A549 (cell line): ENCODE results near the gene SLC16A10. TPM values are rescaled to one million over a fixed set of nuclear protein-coding genes. Genes with fewer than 3 reads are reported as not detected.

Source experiments
- ATAC-seq, 2 experiments: fragments of 200-7000 bp in 1 of 2; fragments of >200 bp in 1 of 2; cut with Nextera tagmentation in 1 of 2; cut with Tn5 transposase in 1 of 2; 3 replicates each; pipeline versions ENCODE4 v1.8.0 to v1.9.1; 2018 to 2020; ENCODE audit warnings: mild to moderate bottlenecking in 1 of 2, moderate library complexity in 1 of 2
- CTCF ChIA-PET: fragments of 300-600 bp; sonication (Branson Sonifier 250); formaldehyde crosslinking; extraction: SDS; loops from one replicate; lab custom pipeline; 2021; ENCODE audit warnings: antibody characterized with exemption, inconsistent platforms; lab: Yijun Ruan, JAX
- POLR2A ChIA-PET: fragments of 350-600 bp; formaldehyde crosslinking; extraction: SDS; loops from one replicate; lab custom pipeline; 2021; ENCODE audit warnings: antibody characterized with exemption, inconsistent platforms; lab: Yijun Ruan, JAX
- DNase-seq, 2 experiments: peaks; one replicate each; pipeline versions ENCODE4 v3.0.0 to v3.0.0-alpha.2; 2011 to 2016; ENCODE audit warnings: low read depth in 1 of 2, low spot score in 1 of 2
- FAIRE-seq: peaks from 2 replicates; lab custom pipeline; 2011; peaks lifted over from hg19 to GRCh38; lab: Jason Lieb, UNC
- H3K27ac ChIP-seq, 2 experiments: fragments of >200 bp; sonication (Bioruptor Twin); formaldehyde crosslinking; 3 replicates each; pipeline ENCODE4 v1.5.1; 2016 to 2017
- H3K4me1 ChIP-seq: fragments of >200 bp; sonication (Bioruptor Twin); formaldehyde crosslinking; 3 replicates; pipeline ENCODE4 v1.6.1; 2016
- H3K4me2 ChIP-seq: fragments of >200 bp; sonication (Bioruptor Twin); formaldehyde crosslinking; 3 replicates; pipeline ENCODE4 v1.6.1; 2016
- H3K4me3 ChIP-seq: fragments of >200 bp; sonication (Bioruptor Twin); formaldehyde crosslinking; 3 replicates; pipeline ENCODE4 v1.5.1; 2016
- H3K9me3 ChIP-seq: fragments of >200 bp; sonication (Bioruptor Twin); formaldehyde crosslinking; 3 replicates; pipeline ENCODE4 v1.6.1; 2016
- CBX8 ChIP-seq: fragments of 200-600 bp; sonication (generic); IDR thresholded peaks from 2 replicates; pipeline ENCODE4 v1.6.1; 2016
- CHD2 ChIP-seq: fragments of 150-350 bp; IDR thresholded peaks from 2 replicates; pipeline ENCODE4 v1.6.1; 2014; ENCODE audit warnings: low read length; ENCODE audit not compliant: partially characterized antibody
- EHMT2 ChIP-seq: fragments of 200-600 bp; sonication (generic); IDR thresholded peaks from 2 replicates; pipeline ENCODE4 v1.6.1; 2016; ENCODE audit warnings: antibody characterized with exemption, low read depth, mild to moderate bottlenecking, moderate library complexity
- EP300 ChIP-seq, 2 experiments: fragments of >200 bp; sonication (Bioruptor Twin); formaldehyde crosslinking; IDR thresholded peaks; 2 replicates in 1 of 2; 3 replicates in 1 of 2; pipeline ENCODE4 v1.6.1; 2016 to 2017
- FOSB ChIP-seq: fragments of 250-450 bp; sonication (Bioruptor Pico); IDR thresholded peaks from 2 replicates; pipeline ENCODE4 v1.5.0; 2020; ENCODE audit warnings: mild to moderate bottlenecking, moderate library complexity
- GATA3 ChIP-seq: IDR thresholded peaks from 2 replicates; pipeline ENCODE4 v1.6.1; 2012; ENCODE audit warnings: borderline replicate concordance
- KDM1A ChIP-seq: fragments of 200-600 bp; sonication (generic); IDR thresholded peaks from 2 replicates; pipeline ENCODE4 v1.6.1; 2016; ENCODE audit warnings: low read depth, mild to moderate bottlenecking
- MAFK ChIP-seq: fragments of 450-650 bp; IDR thresholded peaks from 2 replicates; pipeline ENCODE4 v1.6.1; 2014; ENCODE audit not compliant: partially characterized antibody
- PHF8 ChIP-seq: fragments of 200-600 bp; sonication (generic); IDR thresholded peaks from 2 replicates; pipeline ENCODE4 v1.6.1; 2016; ENCODE audit warnings: low read depth, mild to moderate bottlenecking, antibody characterized with exemption, moderate library complexity, borderline replicate concordance
- POLR2A ChIP-seq: IDR thresholded peaks from 2 replicates; pipeline ENCODE4 v1.6.1; 2012; ENCODE audit warnings: mild to moderate bottlenecking, low read length
- POLR2AphosphoS2 ChIP-seq: conservative IDR thresholded peaks from 2 replicates; pipeline ENCODE4 v1.6.1; 2012; ENCODE audit warnings: low read length, improper control_type of control experiment, inconsistent platforms
- RAD21 ChIP-seq, 2 experiments: fragments of >200 bp in 1 of 2; sonication (Bioruptor Twin) in 1 of 2; formaldehyde crosslinking in 1 of 2; IDR thresholded peaks in 1 of 2; conservative IDR thresholded peaks in 1 of 2; 2 replicates in 1 of 2; 3 replicates in 1 of 2; pipeline ENCODE4 v1.6.1; 2012 to 2018; ENCODE audit warnings: inconsistent platforms in 1 of 2
- RARB ChIP-seq: fragments of 250-450 bp; sonication (Bioruptor Pico); IDR thresholded peaks from 2 replicates; pipeline ENCODE4 v1.8.0; 2021; ENCODE audit warnings: mild to moderate bottlenecking, moderate library complexity
- RCOR1 ChIP-seq: fragments of 150-350 bp; IDR thresholded peaks from 2 replicates; pipeline ENCODE4 v1.6.1; 2014; ENCODE audit warnings: antibody characterized with exemption, low read length, low read depth
- ZFP36 ChIP-seq: fragments of 450-650 bp; IDR thresholded peaks from 2 replicates; pipeline ENCODE4 v1.6.1; 2014; ENCODE audit warnings: borderline replicate concordance; ENCODE audit not compliant: partially characterized antibody
- WGBS: methylation state at CpG from one replicate; pipeline ENCODE4 v1.1.6; 2017; ENCODE audit errors: missing lambda C conversion rate; 5-methylcytosine and 5-hydroxymethylcytosine counted together
- polyA plus RNA-seq, 4 experiments: library from polyadenylated mRNA; depleted of rRNA in 3 of 4; stranded (reverse); fragments of >200 nt; fragmentation: RNase III in 1 of 4; extraction: RNeasy Plus Mini Kit Qiagen cat#74134 plus additional on column Dnase treatment in 1 of 4; gene quantifications; 2 replicates in 3 of 4; 3 replicates in 1 of 4; pipeline ENCODE4 v1.2.3, GENCODE V29; 2011 to 2017
- TF ChIP-seq, protein P1 (sequence below): IDR thresholded peaks from 2 replicates; pipeline ENCODE4 v1.6.1; 2012
- TF ChIP-seq, protein P2 (sequence below): fragments of 450-650 bp; IDR thresholded peaks from 2 replicates; pipeline ENCODE4 v1.6.1; 2014; ENCODE audit warnings: antibody characterized with exemption
- TF ChIP-seq, protein P3 (sequence below): fragments of >200 bp; sonication (Bioruptor Twin); formaldehyde crosslinking; IDR thresholded peaks from 2 replicates; pipeline ENCODE4 v1.6.1; 2016
- TF ChIP-seq, protein P4 (sequence below): fragments of 200-600 bp; sonication (generic); IDR thresholded peaks from 2 replicates; pipeline ENCODE4 v1.6.1; 2016; ENCODE audit warnings: antibody characterized with exemption, mild to moderate bottlenecking, moderate library complexity
- TF ChIP-seq, protein P5 (sequence below): fragments of 150-350 bp; IDR thresholded peaks from 2 replicates; pipeline ENCODE4 v1.6.1; 2014; ENCODE audit warnings: low read depth, mild to moderate bottlenecking, low read length
- TF ChIP-seq, protein P6 (sequence below): IDR thresholded peaks from 2 replicates; pipeline ENCODE4 v1.6.1; 2012; ENCODE audit warnings: low read depth, borderline replicate concordance
- TF ChIP-seq, protein P7 (sequence below): fragments of 250-450 bp; sonication (Bioruptor Pico); IDR thresholded peaks from 2 replicates; pipeline ENCODE4 v1.5.0; 2021; ENCODE audit warnings: mild to moderate bottlenecking, moderate library complexity, borderline replicate concordance

Gene SLC16A10
- polyA plus RNA-seq, 2 of the 4 experiments (the other 2 are of a cell fraction) = 0.27 to 1.00 TPM

DNA sequence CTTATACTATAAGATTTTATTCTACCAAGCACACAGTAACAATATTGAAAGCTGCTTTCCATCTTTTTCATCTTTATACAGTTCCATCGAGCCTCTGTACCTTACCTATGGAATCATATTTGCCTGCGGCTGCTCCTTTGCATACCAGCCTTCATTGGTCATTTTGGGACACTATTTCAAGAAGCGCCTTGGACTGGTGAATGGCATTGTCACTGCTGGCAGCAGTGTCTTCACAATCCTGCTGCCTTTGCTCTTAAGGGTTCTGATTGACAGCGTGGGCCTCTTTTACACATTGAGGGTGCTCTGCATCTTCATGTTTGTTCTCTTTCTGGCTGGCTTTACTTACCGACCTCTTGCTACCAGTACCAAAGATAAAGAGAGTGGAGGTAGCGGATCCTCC, 89.8 kb downstream of the SLC16A10 start:
- no peaks in the 10 kb centered on the region for H3K9me3 ChIP-seq
- no peak for FAIRE-seq
- ChIA-PET POLR2A (no interaction called here), CTCF (no interaction called here)
- no peak for DNase-seq
- no peak overlapping the region for H3K4me2 ChIP-seq
- H3K27ac ChIP-seq = no peak overlapping the region
- no peaks in the 10 kb centered on the region for H3K4me1 ChIP-seq
- H3K4me3 ChIP-seq = no peak overlapping the region
- 80% methylated on average over 6 of the region's 6 CpGs for WGBS
- TF ChIP-seq POLR2A (no peak), KDM1A (no peak), FOSB (CRISPR knock-in tag) (no peak), GATA3 (no peak)
- TF ChIP-seq, protein P1, sequence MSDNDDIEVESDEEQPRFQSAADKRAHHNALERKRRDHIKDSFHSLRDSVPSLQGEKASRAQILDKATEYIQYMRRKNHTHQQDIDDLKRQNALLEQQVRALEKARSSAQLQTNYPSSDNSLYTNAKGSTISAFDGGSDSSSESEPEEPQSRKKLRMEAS = no peak
- TF ChIP-seq, all 56 proteins: peak for 0
- ATAC-seq = no peak

DNA sequence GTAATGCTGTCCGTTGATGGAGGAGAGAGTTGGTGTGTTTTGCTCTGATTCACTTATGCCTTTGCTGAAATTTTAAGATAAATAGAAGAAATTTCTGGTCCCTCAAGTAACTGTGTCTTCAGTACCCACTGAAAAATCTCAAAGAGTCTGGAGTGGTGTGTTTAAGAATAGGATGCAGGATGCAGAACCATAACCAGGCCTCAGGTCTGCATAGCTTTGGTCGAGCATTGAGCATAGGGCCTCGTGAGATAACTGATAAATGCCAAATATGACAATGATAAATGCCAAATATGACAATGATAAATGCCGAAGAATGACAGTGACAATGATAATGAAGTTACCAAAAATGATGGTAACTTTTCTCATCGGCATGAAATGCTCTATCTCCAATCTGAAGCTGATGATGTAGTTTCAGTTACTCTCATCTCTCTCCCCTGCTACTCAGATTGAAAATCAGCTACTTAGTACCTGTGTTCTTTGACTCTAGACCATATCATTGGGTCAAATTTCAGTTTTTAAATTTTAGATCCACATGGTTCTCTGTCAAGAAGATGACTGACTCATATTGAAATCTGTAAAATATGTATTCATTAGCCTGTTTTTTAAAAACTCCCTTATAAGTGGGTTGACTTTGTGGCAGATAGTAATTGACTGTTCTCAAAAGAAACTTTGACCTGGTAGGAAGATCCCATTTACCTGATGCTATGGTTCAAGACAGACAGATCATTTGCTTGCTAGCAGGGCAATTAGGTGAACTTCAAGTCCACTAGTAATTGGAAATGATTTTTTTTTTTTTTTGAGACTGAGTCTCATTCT, 96.6 kb downstream of the SLC16A10 start:
- no peak for DNase-seq
- FAIRE-seq = no peak
- no peak for TF ChIP-seq KDM1A
- no peak for TF ChIP-seq EP300 (IDR thresholded peaks at IDR 0.05)
- TF ChIP-seq RCOR1 = no peak
- TF ChIP-seq EHMT2 = no peak
- TF ChIP-seq, protein P2, sequence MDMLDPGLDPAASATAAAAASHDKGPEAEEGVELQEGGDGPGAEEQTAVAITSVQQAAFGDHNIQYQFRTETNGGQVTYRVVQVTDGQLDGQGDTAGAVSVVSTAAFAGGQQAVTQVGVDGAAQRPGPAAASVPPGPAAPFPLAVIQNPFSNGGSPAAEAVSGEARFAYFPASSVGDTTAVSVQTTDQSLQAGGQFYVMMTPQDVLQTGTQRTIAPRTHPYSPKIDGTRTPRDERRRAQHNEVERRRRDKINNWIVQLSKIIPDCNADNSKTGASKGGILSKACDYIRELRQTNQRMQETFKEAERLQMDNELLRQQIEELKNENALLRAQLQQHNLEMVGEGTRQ = no peak
- TF ChIP-seq, protein P3, sequence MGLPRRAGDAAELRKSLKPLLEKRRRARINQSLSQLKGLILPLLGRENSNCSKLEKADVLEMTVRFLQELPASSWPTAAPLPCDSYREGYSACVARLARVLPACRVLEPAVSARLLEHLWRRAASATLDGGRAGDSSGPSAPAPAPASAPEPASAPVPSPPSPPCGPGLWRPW = no peak
- no peak for TF ChIP-seq PHF8
- no peak for TF ChIP-seq RARB (CRISPR knock-in tag)
- TF ChIP-seq CHD2 = no peak
- TF ChIP-seq, all 56 proteins: peak for 0
- H3K9me3 ChIP-seq = no peaks in the 10 kb centered on the region
- H3K4me2 ChIP-seq = no peak overlapping the region
- ATAC-seq = no peak
- no peak overlapping the region for H3K4me3 ChIP-seq
- no peak overlapping the region for H3K27ac ChIP-seq
- H3K4me1 ChIP-seq = no peaks in the 10 kb centered on the region
- ChIA-PET POLR2A (no interaction called here), CTCF (interaction anchor here (0.7 to 2.0 kb wide), 2 partner anchors 26 to 712 kb away, joined by 3 to 7 read pairs; no protein-coding TSS in a partner anchor)
- 46% methylated on average over 5 of the region's 5 CpGs for WGBS

DNA sequence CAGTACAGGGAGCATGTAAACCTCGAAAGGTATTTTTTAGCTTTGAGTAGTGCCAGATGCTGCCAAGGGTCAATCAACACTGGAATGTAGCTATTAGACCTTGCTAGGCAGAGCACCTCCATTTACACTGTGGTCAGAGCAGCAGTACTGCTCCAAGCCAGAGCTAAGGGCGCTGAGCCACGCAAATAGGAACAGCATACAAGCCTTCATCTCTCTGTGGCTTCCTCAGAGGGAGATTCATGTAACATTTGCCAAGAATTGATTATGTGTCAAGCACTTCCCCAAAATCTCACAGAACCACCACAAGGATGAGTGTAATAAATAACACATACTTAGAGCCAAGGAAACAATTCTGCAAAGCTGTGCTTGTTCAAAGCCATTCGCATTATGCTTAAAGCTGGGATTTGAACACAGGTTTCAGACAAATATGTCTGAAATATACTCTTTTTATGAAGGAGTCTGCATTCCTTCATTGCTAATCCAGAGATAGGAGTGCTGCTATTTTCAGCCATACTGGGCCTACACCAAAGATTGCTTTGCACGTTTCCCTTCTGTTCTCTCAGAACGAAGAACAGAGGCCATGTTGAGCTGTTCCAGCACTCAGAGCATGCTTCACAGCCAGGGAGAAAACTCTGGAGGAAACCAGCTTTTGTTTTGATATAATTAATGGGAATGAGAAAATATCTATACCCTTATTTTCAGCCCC, 97.7 kb downstream of the SLC16A10 start:
- Histone ChIP-seq H3K4me2 (no peak overlapping the region), H3K4me3 (no peak overlapping the region), H3K4me1 (no peaks in the 10 kb centered on the region), H3K9me3 (no peaks in the 10 kb centered on the region), H3K27ac (no peak overlapping the region)
- WGBS = 82% methylated on average over 6 of the region's 6 CpGs
- no peak for DNase-seq
- no peak for ATAC-seq
- ChIA-PET CTCF (interaction anchor here (0.5 to 2.0 kb wide), 3 partner anchors 25 to 281 kb away, joined by 3 to 7 read pairs (median 6); no protein-coding TSS in a partner anchor), POLR2A (no interaction called here)
- no peak for FAIRE-seq
- TF ChIP-seq, protein P4, sequence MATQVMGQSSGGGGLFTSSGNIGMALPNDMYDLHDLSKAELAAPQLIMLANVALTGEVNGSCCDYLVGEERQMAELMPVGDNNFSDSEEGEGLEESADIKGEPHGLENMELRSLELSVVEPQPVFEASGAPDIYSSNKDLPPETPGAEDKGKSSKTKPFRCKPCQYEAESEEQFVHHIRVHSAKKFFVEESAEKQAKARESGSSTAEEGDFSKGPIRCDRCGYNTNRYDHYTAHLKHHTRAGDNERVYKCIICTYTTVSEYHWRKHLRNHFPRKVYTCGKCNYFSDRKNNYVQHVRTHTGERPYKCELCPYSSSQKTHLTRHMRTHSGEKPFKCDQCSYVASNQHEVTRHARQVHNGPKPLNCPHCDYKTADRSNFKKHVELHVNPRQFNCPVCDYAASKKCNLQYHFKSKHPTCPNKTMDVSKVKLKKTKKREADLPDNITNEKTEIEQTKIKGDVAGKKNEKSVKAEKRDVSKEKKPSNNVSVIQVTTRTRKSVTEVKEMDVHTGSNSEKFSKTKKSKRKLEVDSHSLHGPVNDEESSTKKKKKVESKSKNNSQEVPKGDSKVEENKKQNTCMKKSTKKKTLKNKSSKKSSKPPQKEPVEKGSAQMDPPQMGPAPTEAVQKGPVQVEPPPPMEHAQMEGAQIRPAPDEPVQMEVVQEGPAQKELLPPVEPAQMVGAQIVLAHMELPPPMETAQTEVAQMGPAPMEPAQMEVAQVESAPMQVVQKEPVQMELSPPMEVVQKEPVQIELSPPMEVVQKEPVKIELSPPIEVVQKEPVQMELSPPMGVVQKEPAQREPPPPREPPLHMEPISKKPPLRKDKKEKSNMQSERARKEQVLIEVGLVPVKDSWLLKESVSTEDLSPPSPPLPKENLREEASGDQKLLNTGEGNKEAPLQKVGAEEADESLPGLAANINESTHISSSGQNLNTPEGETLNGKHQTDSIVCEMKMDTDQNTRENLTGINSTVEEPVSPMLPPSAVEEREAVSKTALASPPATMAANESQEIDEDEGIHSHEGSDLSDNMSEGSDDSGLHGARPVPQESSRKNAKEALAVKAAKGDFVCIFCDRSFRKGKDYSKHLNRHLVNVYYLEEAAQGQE = no peak
- TF ChIP-seq CBX8 = no peak
- TF ChIP-seq, protein P5, sequence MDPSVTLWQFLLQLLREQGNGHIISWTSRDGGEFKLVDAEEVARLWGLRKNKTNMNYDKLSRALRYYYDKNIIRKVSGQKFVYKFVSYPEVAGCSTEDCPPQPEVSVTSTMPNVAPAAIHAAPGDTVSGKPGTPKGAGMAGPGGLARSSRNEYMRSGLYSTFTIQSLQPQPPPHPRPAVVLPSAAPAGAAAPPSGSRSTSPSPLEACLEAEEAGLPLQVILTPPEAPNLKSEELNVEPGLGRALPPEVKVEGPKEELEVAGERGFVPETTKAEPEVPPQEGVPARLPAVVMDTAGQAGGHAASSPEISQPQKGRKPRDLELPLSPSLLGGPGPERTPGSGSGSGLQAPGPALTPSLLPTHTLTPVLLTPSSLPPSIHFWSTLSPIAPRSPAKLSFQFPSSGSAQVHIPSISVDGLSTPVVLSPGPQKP = no peak
- TF ChIP-seq ZFP36 = no peak
- TF ChIP-seq POLR2A = no peak
- TF ChIP-seq POLR2AphosphoS2 = no peak
- TF ChIP-seq, protein P6, sequence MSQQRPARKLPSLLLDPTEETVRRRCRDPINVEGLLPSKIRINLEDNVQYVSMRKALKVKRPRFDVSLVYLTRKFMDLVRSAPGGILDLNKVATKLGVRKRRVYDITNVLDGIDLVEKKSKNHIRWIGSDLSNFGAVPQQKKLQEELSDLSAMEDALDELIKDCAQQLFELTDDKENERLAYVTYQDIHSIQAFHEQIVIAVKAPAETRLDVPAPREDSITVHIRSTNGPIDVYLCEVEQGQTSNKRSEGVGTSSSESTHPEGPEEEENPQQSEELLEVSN = no peak
- TF ChIP-seq, protein P7, sequence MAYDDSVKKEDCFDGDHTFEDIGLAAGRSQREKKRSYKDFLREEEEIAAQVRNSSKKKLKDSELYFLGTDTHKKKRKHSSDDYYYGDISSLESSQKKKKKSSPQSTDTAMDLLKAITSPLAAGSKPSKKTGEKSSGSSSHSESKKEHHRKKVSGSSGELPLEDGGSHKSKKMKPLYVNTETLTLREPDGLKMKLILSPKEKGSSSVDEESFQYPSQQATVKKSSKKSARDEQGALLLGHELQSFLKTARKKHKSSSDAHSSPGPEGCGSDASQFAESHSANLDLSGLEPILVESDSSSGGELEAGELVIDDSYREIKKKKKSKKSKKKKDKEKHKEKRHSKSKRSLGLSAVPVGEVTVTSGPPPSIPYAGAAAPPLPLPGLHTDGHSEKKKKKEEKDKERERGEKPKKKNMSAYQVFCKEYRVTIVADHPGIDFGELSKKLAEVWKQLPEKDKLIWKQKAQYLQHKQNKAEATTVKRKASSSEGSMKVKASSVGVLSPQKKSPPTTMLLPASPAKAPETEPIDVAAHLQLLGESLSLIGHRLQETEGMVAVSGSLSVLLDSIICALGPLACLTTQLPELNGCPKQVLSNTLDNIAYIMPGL (CRISPR knock-in tag) = no peak
- TF ChIP-seq RAD21 (conservative IDR thresholded peaks at IDR 0.05 in 1 of 2, IDR thresholded peaks at IDR 0.05 in 1 of 2) = no peak
- TF ChIP-seq MAFK = no peak
